Urothelium cell line (cell line): ENCODE results near the gene TTN.
"Not testable (repeated sequence)": the region's sequence is repeated elsewhere in the genome, so short reads cannot be mapped to it uniquely, and the experiment has no call there.

Experiments
- DNase-seq: peaks from one replicate; pipeline ENCODE4 v3.0.0; 2011; ENCODE audit warnings: low spot score, mixed read lengths
- FAIRE-seq: peaks from 2 replicates; lab custom pipeline; 2011; peaks lifted over from hg19 to GRCh38; lab: Jason Lieb, UNC

TTN gene

GRCh38 chr2:178679891-178680290, 127.3 kb downstream of the TTN start:
- no peak for FAIRE-seq
- DNase-seq: no peak

GRCh38 chr2:178677599-178677998, 129.6 kb downstream of the TTN start:
- no peak for FAIRE-seq
- DNase-seq: no peak

GRCh38 chr2:178676046-178676445, 131.2 kb downstream of the TTN start:
- FAIRE-seq: no peak
- DNase-seq: no peak

- FAIRE-seq: no peak
- DNase-seq: no peak
Measured at GRCh38 chr2:178674122-178674521, 133.1 kb downstream of the TTN start.

- no peak for FAIRE-seq
- no peak for DNase-seq
Measured at GRCh38 chr2:178666458-178666857, 140.8 kb downstream of the TTN start.

GRCh38 chr2:178658480-178658879, 148.7 kb downstream of the TTN start:
- FAIRE-seq: not testable (repeated sequence)

GRCh38 chr2:178650554-178650953, 156.7 kb downstream of the TTN start:
- no peak for FAIRE-seq
- DNase-seq: no peak

More at GRCh38 chr2:178658480-178658879, 148.7 kb downstream of the TTN start:
- DNase-seq: not testable (repeated sequence)

GRCh38 chr2:178644919-178645318, 162.3 kb downstream of the TTN start:
- no peak for FAIRE-seq
- no peak for DNase-seq

GRCh38 chr2:178641498-178641897, 165.7 kb downstream of the TTN start:
- FAIRE-seq: no peak
- DNase-seq: no peak

GRCh38 chr2:178635897-178636296, 171.3 kb downstream of the TTN start:
- FAIRE-seq (no peak), DNase-seq (no peak)

GRCh38 chr2:178632729-178633128, 174.5 kb downstream of the TTN start:
- FAIRE-seq (no peak), DNase-seq (no peak)

GRCh38 chr2:178630581-178630980, 176.6 kb downstream of the TTN start:
- FAIRE-seq (no peak), DNase-seq (no peak)

GRCh38 chr2:178629463-178629862, 177.8 kb downstream of the TTN start:
- DNase-seq (no peak), FAIRE-seq (no peak)

- no peak for DNase-seq
- FAIRE-seq: no peak
Measured at GRCh38 chr2:178628605-178629004, 178.6 kb downstream of the TTN start.

- DNase-seq (no peak), FAIRE-seq (no peak)
Measured at GRCh38 chr2:178627401-178627800, 179.8 kb downstream of the TTN start.

- FAIRE-seq (no peak), DNase-seq (no peak)
Measured at GRCh38 chr2:178615969-178616368, 191.3 kb downstream of the TTN start.

- DNase-seq (no peak), FAIRE-seq (no peak)
Measured at GRCh38 chr2:178602901-178603300, 204.3 kb downstream of the TTN start.

GRCh38 chr2:178592655-178593054, 214.6 kb downstream of the TTN start:
- no peak for DNase-seq
- FAIRE-seq: no peak

GRCh38 chr2:178589335-178589734, 217.9 kb downstream of the TTN start:
- DNase-seq (no peak), FAIRE-seq (no peak)

GRCh38 chr2:178584666-178585065, 222.6 kb downstream of the TTN start:
- no peak for DNase-seq
- no peak for FAIRE-seq

GRCh38 chr2:178579006-178579405, 228.2 kb downstream of the TTN start:
- peak; percentile 57 for DNase-seq
- FAIRE-seq: no peak

- DNase-seq (no peak), FAIRE-seq (no peak)
Measured at GRCh38 chr2:178574789-178575188, 232.4 kb downstream of the TTN start.

GRCh38 chr2:178568227-178568626, 239.0 kb downstream of the TTN start:
- FAIRE-seq (no peak), DNase-seq (no peak)

GRCh38 chr2:178553047-178553446, 254.2 kb downstream of the TTN start:
- peak; percentile 18 for DNase-seq
- no peak for FAIRE-seq
